Esophagus squamous epithelium (tissue), 5 donors: ENCODE data around the gene FANK1. TPM values are rescaled to one million over a fixed set of nuclear protein-coding genes. Genes with fewer than 3 reads are reported as not detected.

Experiments
- DNase-seq: peaks from one replicate; lab custom pipeline; 2025; lab: John Stamatoyannopoulos, UW
- H3K27ac ChIP-seq, 4 donors: fragments of 200-600 bp; sonication (generic); one replicate each; pipeline ENCODE4 v1.5.1; 2016 to 2019; ENCODE audit warnings: mild to moderate bottlenecking in 1 of 4
- H3K27me3 ChIP-seq, 4 donors: fragments of 200-600 bp; sonication (generic); 1 replicate in 3 of 4; 2 replicates in 1 of 4; pipeline versions ENCODE4 v1.5.1 to v1.6.0; 2017 to 2021; ENCODE audit warnings: antibody characterized with exemption in 1 of 4
- H3K36me3 ChIP-seq, 3 donors: fragments of 200-600 bp; sonication (generic); one replicate each; pipeline ENCODE4 v1.5.1; 2016 to 2019
- H3K4me1 ChIP-seq, 3 donors: fragments of 200-600 bp; sonication (generic); one replicate each; pipeline ENCODE4 v1.5.1; 2017 to 2019
- H3K4me3 ChIP-seq, 4 donors: fragments of 200-600 bp; sonication (generic); 1 replicate in 3 of 4; 2 replicates in 1 of 4; pipeline ENCODE4 v1.5.1; 2016 to 2019; ENCODE audit warnings: mild to moderate bottlenecking in 2 of 4, moderate library complexity in 1 of 4
- H3K9me3 ChIP-seq, 3 donors: fragments of 200-600 bp; sonication (generic); one replicate each; pipeline ENCODE4 v1.5.1; 2016 to 2019
- CTCF ChIP-seq, 6 experiments: fragments of 450-650 bp in 4 of 6; fragments of 200-600 bp in 2 of 6; sonication (generic) in 2 of 6; IDR thresholded peaks; one replicate each; pipeline ENCODE4 v1.5.1; 2016 to 2019; ENCODE audit warnings: antibody characterized with exemption in 6 of 6, mild to moderate bottlenecking in 4 of 6, moderate library complexity in 4 of 6
- POLR2A ChIP-seq, 4 donors: fragments of 450-650 bp; IDR thresholded peaks; one replicate each; pipeline ENCODE4 v1.6.1; 2017; ENCODE audit warnings: antibody characterized with exemption in 4 of 4, mild to moderate bottlenecking in 4 of 4, moderate library complexity in 3 of 4
- WGBS, 2 donors: methylation state at CpG; one replicate each; pipeline ENCODE4 v1.1.5; 2018; 5-methylcytosine and 5-hydroxymethylcytosine counted together
- intact Hi-C: fragments of 100-400 bp; cut with DNase I; formaldehyde crosslinking; loops from one replicate; pipeline ENCODE4 v1.15.0; 2022
- total RNA-seq, 4 donors: library from RNA; depleted of rRNA; stranded (reverse); fragments of >200 nt; gene quantifications; one replicate each; pipeline ENCODE4 v1.1.0, GENCODE V29; 2016
- donor health status: DM: yes; HTN: yes; CAD: no.

FANK1 gene
- total RNA-seq, 4 donors from 2014 or later = 1.7 to 7.7 (median 3.8) TPM

- Histone ChIP-seq H3K27ac (no peak overlapping the region), H3K27me3 (no peaks in the 10 kb centered on the region), H3K4me3 (no peak overlapping the region), H3K9me3 (no peaks in the 10 kb centered on the region), H3K4me1 (no peaks in the 10 kb centered on the region), H3K36me3 (no peaks in the 10 kb centered on the region)
- no peak for DNase-seq
- TF ChIP-seq POLR2A (IDR thresholded peaks at IDR 0.05) (no peak), CTCF (IDR thresholded peaks at IDR 0.05) (no peak)
- 65 to 82% methylated on average over 5 of the region's 5 CpGs for WGBS, 2 donors
- intact Hi-C loops = no loop called here
Measured at GRCh38 chr10:126021833-126022500, 125.6 kb downstream of the FANK1 start.

- no peak for DNase-seq
- H3K4me3 ChIP-seq = no peak overlapping the region
- H3K27ac ChIP-seq = no peak overlapping the region
- no peaks in the 10 kb centered on the region for H3K4me1 ChIP-seq
- WGBS, 2 donors = 87 to 89% methylated on average over 5 of the region's 5 CpGs
- TF ChIP-seq CTCF (IDR thresholded peaks at IDR 0.05) (no peak), POLR2A (IDR thresholded peaks at IDR 0.05) (no peak)
- H3K36me3 ChIP-seq = no peaks in the 10 kb centered on the region
- peaks cover 0 to 3% (median 0%) of the 10 kb centered on the region in 3 donors for H3K9me3 ChIP-seq
- no peaks in the 10 kb centered on the region for H3K27me3 ChIP-seq
- intact Hi-C loops = no loop called here
Measured at GRCh38 chr10:126022841-126023240, 126.5 kb downstream of the FANK1 start.

- Histone ChIP-seq H3K4me1 (no peaks in the 10 kb centered on the region), H3K27ac (no peak overlapping the region), H3K9me3 (peaks cover 0 to 8% (median 0%) of the 10 kb centered on the region in 3 donors), H3K4me3 (no peak overlapping the region), H3K36me3 (no peaks in the 10 kb centered on the region), H3K27me3 (no peaks in the 10 kb centered on the region)
- WGBS, 2 donors = 64 to 68% methylated on average over 1 of the region's 1 CpG
- no peak for DNase-seq
- TF ChIP-seq CTCF (IDR thresholded peaks at IDR 0.05) = no peak
- no peak for TF ChIP-seq POLR2A (IDR thresholded peaks at IDR 0.05)
- intact Hi-C loops = no loop called here
Measured at GRCh38 chr10:126027692-126028091, 131.3 kb downstream of the FANK1 start.

GRCh38 chr10:126029999-126030398, 133.6 kb downstream of the FANK1 start:
- 69 to 73% methylated on average over 3 of the region's 3 CpGs for WGBS, 2 donors

More at GRCh38 chr10:126029999-126030398, 133.6 kb downstream of the FANK1 start:
- Histone ChIP-seq H3K27ac (no peak overlapping the region), H3K9me3 (peaks cover 0 to 10% (median 8%) of the 10 kb centered on the region in 3 donors), H3K4me3 (no peak overlapping the region), H3K36me3 (no peaks in the 10 kb centered on the region), H3K4me1 (no peaks in the 10 kb centered on the region), H3K27me3 (no peaks in the 10 kb centered on the region)
- DNase-seq = no peak
- TF ChIP-seq CTCF (IDR thresholded peaks at IDR 0.05) (no peak), POLR2A (IDR thresholded peaks at IDR 0.05) (no peak)
- intact Hi-C loops = no loop called here
